Stimulated activated CD8-positive, alpha-beta memory T cell treated with anti-CD3 and anti-CD28 coated beads, Interleukin-7, amount 100 ng/mL, for 1 hour (primary cell): ENCODE data around the gene FBXL4.

Source experiments
- DNase-seq, 2 donors: peaks; one replicate each; pipeline ENCODE4 v3.0.0-alpha.2; 2020; ENCODE audit warnings: low read depth in 2 of 2

The FBXL4 gene

GRCh38 chr6:98824902-98825599 is 122.7 kb downstream of the FBXL4 start:
- DNase-seq = no peak

DNA sequence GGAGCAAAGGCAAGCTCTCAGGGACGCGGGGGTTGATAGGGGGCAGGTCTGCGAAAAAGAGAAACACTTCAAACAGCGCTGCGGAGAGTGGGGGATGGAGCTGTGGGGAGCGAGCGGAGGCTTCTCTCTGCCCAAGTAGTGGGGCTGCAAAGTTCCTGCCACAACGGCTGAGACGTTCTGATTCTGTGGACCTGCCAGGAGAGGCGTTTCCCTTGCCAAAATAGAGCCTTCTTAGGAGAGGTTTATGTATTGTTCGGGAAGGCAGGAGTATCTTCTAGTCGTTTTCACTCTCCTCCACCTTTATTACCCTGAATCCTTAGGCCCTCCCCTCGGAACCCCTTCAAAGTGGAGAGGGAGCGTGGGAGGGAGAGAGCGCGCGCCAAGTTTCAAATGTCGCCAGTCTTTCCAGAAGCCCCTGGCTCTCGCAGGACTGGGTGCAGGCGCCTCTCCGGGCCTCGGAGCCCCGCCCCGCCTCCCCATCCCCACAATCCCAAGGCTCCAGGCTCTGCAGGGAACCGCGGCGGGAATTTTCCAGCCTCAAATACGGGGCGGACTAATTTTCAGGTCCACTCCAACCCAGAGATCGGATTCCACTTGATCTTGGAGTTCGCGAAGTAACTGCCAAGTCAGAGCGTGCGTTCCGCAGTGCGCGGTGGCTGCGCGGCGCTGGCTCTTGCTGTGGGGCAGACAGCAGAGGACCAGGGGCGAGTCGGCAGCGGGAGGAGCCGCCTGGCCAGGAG is 123.4 kb downstream of the FBXL4 start:
- no peak for DNase-seq

GRCh38 chr6:98823428-98824161 is 124.2 kb downstream of the FBXL4 start:
- DNase-seq = no peak

DNA sequence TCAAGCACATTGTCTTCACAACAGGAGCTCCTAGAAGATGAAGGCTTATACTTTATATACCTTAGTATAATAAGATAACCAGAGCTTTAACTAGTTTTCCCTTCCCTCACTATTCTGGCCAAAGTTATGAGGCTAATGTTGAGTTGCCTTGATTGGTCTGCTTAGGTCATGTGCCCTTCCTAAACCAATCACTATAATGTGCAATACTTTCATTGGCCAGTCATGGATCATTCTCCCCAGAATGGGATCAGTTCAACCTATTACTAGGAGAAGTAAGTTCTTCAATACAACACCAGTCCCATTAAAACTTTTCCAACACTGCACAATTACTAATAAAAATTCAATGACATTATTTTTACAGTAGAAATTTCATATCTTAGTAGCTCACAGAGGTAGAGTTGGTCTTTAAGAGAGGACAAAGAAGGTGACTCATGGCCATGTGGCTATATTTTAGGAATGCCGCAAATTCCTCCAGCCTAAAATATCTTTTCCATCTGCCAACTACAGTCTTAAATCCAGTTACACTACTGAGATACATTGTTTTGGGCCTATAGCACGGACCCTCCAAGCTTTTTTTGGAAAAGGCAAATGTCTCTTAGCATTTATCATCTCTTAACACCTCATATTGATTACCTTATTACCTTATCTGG is 125.9 kb downstream of the FBXL4 start:
- DNase-seq = no peak
